SJSA1 (cell line): ENCODE data around the gene TAAR9. TPM values are rescaled to one million over a fixed set of nuclear protein-coding genes. Genes with fewer than 3 reads are reported as not detected.
"Not testable (repeated sequence)": the region's sequence is repeated elsewhere in the genome, so short reads cannot be mapped to it uniquely, and the experiment has no call there.

Source experiments
- DNase-seq, 2 experiments: peaks; one replicate each; pipeline ENCODE4 v3.0.0-alpha.2; 2015 to 2020; ENCODE audit warnings: low spot score in 2 of 2, low read depth in 1 of 2
- H3K27ac ChIP-seq: fragments of 250-450 bp; sonication (Bioruptor Pico); 2 replicates; pipeline ENCODE4 v1.5.1; 2020; ENCODE audit warnings: mild to moderate bottlenecking, moderate library complexity
- H3K27me3 ChIP-seq: fragments of 250-450 bp; sonication (Bioruptor Pico); replicated peaks from 2 replicates; pipeline ENCODE4 v1.5.1; 2020; ENCODE audit warnings: mild to moderate bottlenecking, moderate library complexity
- H3K36me3 ChIP-seq: fragments of 250-450 bp; sonication (Bioruptor Pico); 2 replicates; pipeline ENCODE4 v1.5.1; 2020; ENCODE audit warnings: mild to moderate bottlenecking
- H3K4me1 ChIP-seq: fragments of 250-450 bp; sonication (Bioruptor Pico); replicated peaks from 2 replicates; pipeline ENCODE4 v1.6.1; 2021; ENCODE audit warnings: mild to moderate bottlenecking
- H3K4me3 ChIP-seq: fragments of 250-450 bp; sonication (Bioruptor Pico); 2 replicates; pipeline ENCODE4 v1.5.1; 2020; ENCODE audit warnings: mild to moderate bottlenecking
- H3K9me3 ChIP-seq: fragments of 250-450 bp; sonication (Bioruptor Pico); replicated peaks from 2 replicates; pipeline ENCODE4 v1.5.1; 2020; ENCODE audit warnings: mild to moderate bottlenecking
- total RNA-seq: library from RNA; depleted of rRNA; stranded (reverse); fragments of >200 nt; shearing (Covaris generic); gene quantifications from 2 replicates; pipeline ENCODE4 v1.2.3, GENCODE V29; 2014

TAAR9 gene
- total RNA-seq, 1 experiment from 2014 or later = not detected

DNA sequence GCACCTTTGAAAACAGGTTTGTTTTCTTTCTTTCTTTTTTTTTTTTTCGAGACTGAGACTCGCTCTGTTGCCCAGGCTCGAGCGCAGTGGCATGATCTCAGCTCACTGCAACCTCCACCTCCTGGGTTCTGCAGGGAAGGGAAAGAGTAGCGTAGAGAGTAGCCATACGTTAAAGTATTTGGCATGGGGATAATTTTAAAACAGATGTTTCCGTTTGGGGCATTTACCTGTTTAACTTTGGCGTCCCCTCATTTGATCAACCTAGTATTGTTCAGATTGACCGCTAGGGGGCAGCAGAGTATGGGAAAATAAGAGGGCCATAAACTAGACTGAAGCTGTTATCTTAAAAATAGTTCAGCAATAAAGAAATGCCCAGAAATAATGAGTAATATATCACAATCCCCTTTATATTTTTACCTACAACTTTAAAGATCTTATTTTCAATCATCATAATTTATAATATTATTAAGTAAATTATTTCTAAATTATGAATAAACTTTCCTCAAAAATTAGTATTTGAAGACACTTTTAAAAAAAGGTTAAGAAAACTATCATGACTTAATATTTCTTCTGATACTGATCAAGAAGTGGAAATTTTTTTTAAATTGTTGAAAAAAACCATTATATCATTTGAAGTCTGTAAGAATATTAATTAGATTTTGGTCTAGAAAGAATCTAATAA is 7.6 kb upstream of the TAAR9 start:
- H3K9me3 ChIP-seq = no peaks in the 10 kb centered on the region
- peaks cover 14% of the 10 kb centered on the region; the same call in 1 of the 2 replicates for H3K27me3 ChIP-seq
- H3K4me3 ChIP-seq = no peak overlapping the region
- no peaks in the 10 kb centered on the region for H3K36me3 ChIP-seq
- H3K4me1 ChIP-seq = no peaks in the 10 kb centered on the region
- no peak overlapping the region for H3K27ac ChIP-seq
- peak; percentile 25 to 61 for DNase-seq

DNA sequence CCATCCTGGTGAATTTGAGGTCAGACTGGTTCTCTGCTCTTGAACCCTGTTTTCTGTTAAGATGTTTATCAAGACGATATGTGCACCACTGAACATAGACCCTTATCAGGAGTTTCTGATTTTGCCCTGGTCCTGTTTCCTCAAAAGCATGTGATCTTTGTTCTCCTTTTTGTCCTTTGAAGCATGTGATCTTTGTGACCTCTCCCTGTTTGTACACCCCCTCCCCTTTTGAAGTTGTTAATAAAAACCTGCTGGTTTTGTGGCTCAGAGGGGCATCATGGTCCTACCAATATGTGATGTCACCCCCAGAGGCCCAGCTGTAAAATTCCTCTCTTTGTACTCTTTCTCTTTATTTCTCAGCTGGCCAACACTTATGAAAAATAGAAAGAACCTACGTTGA is 3.5 kb upstream of the TAAR9 start:
- H3K27me3 ChIP-seq = peaks cover 15% of the 10 kb centered on the region; the same call in 1 of the 2 replicates
- not testable (repeated sequence) for DNase-seq, H3K36me3 ChIP-seq

DNA sequence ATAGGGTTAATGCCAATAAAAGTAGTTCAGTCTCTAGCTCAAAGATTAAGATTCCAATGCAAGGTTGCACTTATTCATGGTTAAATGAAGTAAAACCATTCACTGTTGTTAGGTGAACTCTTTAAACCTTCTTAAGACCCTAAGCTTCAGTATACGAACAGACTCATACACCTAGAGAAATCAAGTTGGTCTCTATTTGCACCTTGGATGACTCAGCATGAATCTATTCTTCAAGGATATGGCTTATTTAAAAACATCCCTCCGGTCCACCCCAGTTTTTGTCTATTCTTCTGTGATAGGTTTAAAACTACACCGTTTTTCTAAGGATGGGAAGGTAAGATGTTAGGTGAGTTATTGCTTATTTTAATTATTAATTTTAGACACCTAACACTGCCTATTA is 932 bp upstream of the TAAR9 start:
- Histone ChIP-seq H3K4me3 (no peak overlapping the region), H3K9me3 (no peaks in the 10 kb centered on the region), H3K27me3 (peaks cover 17% of the 10 kb centered on the region; the same call in 1 of the 2 replicates), H3K4me1 (no peaks in the 10 kb centered on the region), H3K27ac (no peak overlapping the region), H3K36me3 (no peaks in the 10 kb centered on the region)
- no peak for DNase-seq

More for the DNA sequence above, 3.5 kb upstream of the TAAR9 start:
- H3K9me3 ChIP-seq, H3K27ac ChIP-seq, H3K4me1 ChIP-seq, H3K4me3 ChIP-seq: not testable (repeated sequence)

DNA sequence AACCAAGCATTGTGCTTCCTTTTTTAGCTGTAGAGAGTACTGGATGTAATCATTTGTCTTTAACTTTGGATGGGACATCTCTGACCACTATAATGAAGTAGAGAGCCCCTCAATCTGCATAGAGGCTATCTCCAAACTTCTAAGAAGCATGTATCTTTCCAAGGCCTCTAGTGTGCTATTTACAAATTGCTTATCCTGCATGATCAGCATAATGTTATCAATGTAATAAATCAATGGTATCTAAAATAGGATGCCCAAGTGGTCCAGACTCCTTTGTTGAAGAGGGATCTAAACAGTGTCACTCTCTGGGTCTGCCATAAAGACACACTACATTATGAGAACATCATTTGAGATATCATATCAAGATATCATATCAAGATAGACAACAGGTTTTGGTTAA is 6.7 kb downstream of the TAAR9 start:
- no peak for DNase-seq
- Histone ChIP-seq H3K9me3 (no peaks in the 10 kb centered on the region), H3K4me1 (no peaks in the 10 kb centered on the region), H3K4me3 (no peak overlapping the region), H3K36me3 (no peaks in the 10 kb centered on the region), H3K27me3 (peaks cover 15% of the 10 kb centered on the region), H3K27ac (no peak overlapping the region)

DNA sequence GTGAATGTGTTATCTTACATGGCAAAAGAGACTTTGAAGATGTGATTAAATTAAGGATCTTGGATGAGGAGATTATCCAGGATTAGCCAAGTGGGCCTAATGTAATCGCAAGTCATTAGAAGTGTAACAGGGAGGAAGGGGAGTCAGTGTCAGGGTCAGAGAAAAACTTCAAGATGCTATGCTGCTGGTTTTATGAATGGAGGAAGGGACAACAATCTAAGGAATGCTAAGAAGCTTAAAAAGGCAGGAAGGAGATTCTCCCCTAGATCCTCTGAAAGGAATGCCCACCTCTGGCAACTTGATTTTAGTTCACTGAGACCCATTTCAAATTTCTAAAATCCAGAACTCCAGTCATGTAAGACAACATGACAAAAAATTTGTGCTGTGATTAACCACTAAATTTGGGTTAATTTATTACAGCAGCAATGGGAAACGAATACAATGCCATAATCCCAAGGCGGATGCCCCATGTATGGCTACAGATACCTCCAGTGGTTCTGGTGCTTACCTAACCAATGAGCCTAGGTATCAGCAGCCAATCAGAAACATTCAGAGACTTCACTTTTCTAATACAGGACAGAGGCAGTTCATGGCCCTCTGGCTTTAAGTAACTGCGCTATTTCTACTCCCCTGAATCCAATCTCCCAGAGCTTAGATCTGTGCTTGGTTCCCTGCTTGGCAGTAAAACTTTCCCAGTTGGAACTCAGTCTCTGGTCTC is 10.8 kb downstream of the TAAR9 start:
- Histone ChIP-seq H3K4me3 (no peak overlapping the region), H3K9me3 (no peaks in the 10 kb centered on the region), H3K36me3 (no peaks in the 10 kb centered on the region), H3K27ac (no peak overlapping the region), H3K27me3 (peaks cover 6% of the 10 kb centered on the region; the same call in 1 of the 2 replicates), H3K4me1 (no peaks in the 10 kb centered on the region)
- DNase-seq = no peak

DNA sequence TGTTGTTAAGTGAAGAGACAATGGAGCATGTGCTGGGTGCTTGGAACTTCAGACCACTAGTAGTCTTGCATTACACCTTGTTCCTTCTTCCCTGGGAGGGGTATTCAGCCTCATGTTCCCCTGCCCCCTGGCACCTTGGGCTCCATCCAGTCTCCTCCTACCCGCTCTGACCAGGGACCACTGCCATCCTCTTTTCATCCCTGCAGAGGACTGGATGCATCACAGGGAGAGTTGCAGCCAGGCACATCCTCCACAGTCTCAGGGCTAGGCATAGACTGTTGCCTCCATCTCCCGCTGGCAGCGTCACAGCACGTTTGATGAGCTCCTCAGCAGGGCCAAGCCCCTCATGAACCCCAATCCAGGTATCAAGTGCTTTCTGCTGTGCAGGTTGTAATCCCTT is 13.1 kb downstream of the TAAR9 start:
- Histone ChIP-seq H3K9me3 (no peaks in the 10 kb centered on the region), H3K27ac (no peak overlapping the region), H3K4me3 (no peak overlapping the region), H3K36me3 (no peaks in the 10 kb centered on the region), H3K4me1 (no peaks in the 10 kb centered on the region), H3K27me3 (peaks cover 3% of the 10 kb centered on the region; the same call in 1 of the 2 replicates)
- no peak for DNase-seq

DNA sequence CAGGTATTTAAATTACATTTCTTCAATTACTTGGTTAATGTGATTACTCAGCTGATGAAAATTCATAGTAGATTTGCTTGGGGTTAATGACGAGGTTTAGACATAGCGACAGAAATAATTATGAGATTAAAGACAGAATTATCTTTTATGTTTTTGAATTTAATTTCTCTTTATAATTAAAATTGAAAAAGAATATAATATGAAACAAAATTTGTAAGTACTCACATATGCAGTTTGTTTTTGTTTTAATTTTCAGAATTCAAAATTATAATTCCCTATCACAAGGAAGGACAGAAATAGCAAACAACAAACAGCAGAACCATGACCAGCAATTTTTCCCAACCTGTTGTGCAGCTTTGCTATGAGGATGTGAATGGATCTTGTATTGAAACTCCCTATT is 14.3 kb downstream of the TAAR9 start, which contains the start of gene TAAR8:
TAAR8 (plus strand) TSS at position 301 of the 400 bp plus-strand sequence; CDS start at position 322, 21 bp downstream.
- H3K9me3 ChIP-seq = no peaks in the 10 kb centered on the region
- no peak for DNase-seq
- H3K27ac ChIP-seq = no peak within 1 kb of the TSS
- no peaks in the 10 kb centered on the region for H3K36me3 ChIP-seq
- peaks cover 3% of the 10 kb centered on the region; the same call in 1 of the 2 replicates for H3K27me3 ChIP-seq
- H3K4me3 ChIP-seq = no peak within 1 kb of the TSS
- H3K4me1 ChIP-seq = no peaks in the 10 kb centered on the region

DNA sequence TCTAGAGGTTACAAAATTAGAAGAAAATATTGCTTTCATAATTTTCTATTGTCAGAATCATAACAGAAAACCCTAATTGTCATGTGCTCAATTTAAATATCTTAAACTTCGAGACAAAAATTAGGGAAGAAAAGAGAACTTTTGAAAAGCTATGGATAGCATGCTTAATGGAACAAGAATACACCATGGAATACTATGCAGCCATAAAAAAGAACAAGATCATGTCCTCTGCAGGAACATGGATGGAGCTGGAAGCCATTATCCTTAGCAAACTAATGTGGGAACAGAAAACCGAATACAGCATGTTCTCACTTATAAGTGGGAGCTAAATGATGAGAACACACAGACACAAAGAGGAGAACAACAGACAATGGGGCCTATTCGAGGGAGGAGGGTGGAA is 22.0 kb downstream of the TAAR9 start:
- not testable (repeated sequence) for H3K36me3 ChIP-seq, H3K4me1 ChIP-seq, DNase-seq, H3K4me3 ChIP-seq, H3K9me3 ChIP-seq, H3K27me3 ChIP-seq, H3K27ac ChIP-seq

DNA sequence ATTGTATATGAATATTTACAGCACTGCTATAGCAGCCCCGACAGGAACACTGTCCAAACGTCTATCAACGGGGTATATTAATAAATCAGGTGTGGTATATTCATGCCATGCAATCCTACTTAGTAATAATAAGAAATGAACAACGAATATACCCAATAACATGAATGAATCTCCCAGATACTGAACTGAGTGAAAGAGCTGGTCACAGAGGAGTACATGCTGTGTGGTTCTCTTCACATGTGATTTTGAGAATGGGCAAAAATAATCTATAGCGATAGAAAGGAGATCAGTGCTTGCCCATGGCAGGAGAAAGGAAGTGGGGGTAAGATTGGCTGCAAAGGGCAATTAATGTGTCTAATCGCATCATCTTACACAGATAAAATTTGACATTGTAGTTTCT is 28.3 kb downstream of the TAAR9 start:
- H3K4me1 ChIP-seq = no peaks in the 10 kb centered on the region
- no peak for DNase-seq
- H3K27me3 ChIP-seq = peaks cover 18% of the 10 kb centered on the region
- H3K36me3 ChIP-seq = no peaks in the 10 kb centered on the region
- no peak overlapping the region for H3K4me3 ChIP-seq
- H3K27ac ChIP-seq = no peak overlapping the region
- no peaks in the 10 kb centered on the region for H3K9me3 ChIP-seq

DNA sequence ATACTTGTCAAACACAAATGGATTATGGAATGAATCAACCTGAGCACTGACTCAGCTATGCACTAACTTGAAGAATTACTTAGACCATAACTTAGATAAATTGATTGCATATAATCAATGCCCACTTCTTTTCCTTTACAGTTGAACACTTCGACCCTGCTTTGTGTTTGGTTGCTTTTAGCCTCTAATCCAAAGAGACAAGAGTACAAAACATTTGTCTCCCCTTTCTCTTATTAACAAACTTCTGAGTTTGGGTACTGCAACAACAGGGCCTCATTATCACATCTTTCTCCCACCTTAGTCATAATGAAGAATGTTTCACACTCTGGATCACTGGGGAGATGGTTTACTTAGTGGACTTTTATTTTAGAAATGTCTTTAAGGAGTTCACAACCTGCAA is 29.5 kb downstream of the TAAR9 start:
- H3K36me3 ChIP-seq = no peaks in the 10 kb centered on the region
- no peak overlapping the region for H3K4me3 ChIP-seq
- peaks cover 18% of the 10 kb centered on the region for H3K27me3 ChIP-seq
- H3K27ac ChIP-seq = no peak overlapping the region
- DNase-seq = no peak
- H3K9me3 ChIP-seq = no peaks in the 10 kb centered on the region
- no peaks in the 10 kb centered on the region for H3K4me1 ChIP-seq

DNA sequence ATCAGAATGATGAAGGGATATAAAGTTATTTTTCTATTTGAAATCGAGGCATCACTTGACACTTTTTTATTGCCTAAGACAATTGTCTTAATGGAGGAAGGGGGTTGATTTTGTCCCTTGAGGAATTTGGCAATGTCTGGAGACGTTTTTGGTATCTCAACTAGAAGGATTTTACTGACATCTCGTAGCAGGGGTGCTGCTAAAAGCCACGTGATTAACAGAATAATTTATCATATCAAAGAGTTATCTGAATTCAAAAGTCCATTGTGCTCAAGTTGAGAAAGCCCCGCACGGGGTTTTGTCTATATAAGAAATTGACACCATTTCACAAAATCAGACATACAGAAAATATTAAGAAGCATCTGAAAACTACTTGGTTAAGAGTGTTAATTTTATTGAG is 30.5 kb downstream of the TAAR9 start:
- no peak overlapping the region for H3K4me3 ChIP-seq
- no peaks in the 10 kb centered on the region for H3K9me3 ChIP-seq
- no peak overlapping the region for H3K27ac ChIP-seq
- no peaks in the 10 kb centered on the region for H3K4me1 ChIP-seq
- no peak for DNase-seq
- H3K27me3 ChIP-seq = peaks cover 18% of the 10 kb centered on the region
- no peaks in the 10 kb centered on the region for H3K36me3 ChIP-seq

DNA sequence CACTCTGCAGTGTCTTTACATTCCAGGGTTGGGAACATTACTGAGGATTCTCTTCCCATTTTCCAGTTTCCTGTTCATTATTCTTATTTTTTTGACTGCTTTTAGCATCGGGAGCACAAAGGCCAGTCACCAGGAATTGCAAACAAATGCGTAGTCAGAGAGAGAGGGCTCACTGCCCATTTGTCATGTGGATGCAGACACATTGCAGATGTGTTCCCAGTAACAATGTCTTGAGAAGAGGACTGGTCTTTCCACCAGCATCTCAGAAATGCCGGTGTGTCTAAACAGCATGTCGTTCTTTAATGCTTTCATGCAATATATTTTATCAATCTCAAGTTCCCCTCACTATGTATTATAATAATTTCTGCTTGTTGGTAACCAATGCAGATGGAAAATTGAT is 31.1 kb downstream of the TAAR9 start:
- Histone ChIP-seq H3K27ac (no peak overlapping the region), H3K9me3 (no peaks in the 10 kb centered on the region), H3K4me3 (no peak overlapping the region), H3K27me3 (peaks cover 18% of the 10 kb centered on the region), H3K36me3 (no peaks in the 10 kb centered on the region), H3K4me1 (no peaks in the 10 kb centered on the region)
- no peak for DNase-seq

DNA sequence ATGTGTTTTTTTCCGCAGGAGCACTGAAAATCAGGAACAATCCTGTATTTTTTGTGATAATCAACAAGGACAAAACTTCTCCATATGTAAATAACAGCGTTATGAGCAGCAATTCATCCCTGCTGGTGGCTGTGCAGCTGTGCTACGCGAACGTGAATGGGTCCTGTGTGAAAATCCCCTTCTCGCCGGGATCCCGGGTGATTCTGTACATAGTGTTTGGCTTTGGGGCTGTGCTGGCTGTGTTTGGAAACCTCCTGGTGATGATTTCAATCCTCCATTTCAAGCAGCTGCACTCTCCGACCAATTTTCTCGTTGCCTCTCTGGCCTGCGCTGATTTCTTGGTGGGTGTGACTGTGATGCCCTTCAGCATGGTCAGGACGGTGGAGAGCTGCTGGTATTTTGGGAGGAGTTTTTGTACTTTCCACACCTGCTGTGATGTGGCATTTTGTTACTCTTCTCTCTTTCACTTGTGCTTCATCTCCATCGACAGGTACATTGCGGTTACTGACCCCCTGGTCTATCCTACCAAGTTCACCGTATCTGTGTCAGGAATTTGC is 32.2 kb downstream of the TAAR9 start, which contains the start of gene TAAR6:
TAAR6 (plus strand) TSS at position 102 of the 557 bp plus-strand sequence; CDS start at position 102, 0 bp downstream.
- Histone ChIP-seq H3K4me1 (no peaks in the 10 kb centered on the region), H3K9me3 (no peaks in the 10 kb centered on the region), H3K27ac (no peak within 1 kb of the TSS), H3K4me3 (no peak within 1 kb of the TSS), H3K27me3 (peaks cover 18% of the 10 kb centered on the region), H3K36me3 (no peaks in the 10 kb centered on the region)
- no peak for DNase-seq

DNA sequence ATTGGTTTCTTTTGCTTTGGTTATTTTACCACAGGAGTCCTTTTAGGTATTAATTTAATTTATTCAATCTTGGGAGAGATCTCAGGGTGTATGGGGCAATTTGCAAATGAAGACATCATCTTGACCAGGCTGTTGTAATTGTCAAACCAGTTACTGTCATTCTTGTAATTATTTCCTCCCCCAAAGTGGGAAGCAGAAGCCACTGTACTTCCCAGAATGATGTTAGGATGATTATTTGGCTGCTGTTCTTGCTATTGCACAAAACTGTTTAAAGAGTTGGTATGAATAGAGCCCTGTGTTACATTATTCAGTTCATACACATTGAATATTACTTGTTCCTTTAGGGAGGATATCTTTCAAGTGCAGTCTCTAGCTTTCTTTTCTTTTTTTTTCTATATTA is 33.7 kb downstream of the TAAR9 start:
- Histone ChIP-seq H3K27me3 (peaks cover 18% of the 10 kb centered on the region), H3K4me1 (no peaks in the 10 kb centered on the region), H3K27ac (no peak overlapping the region), H3K9me3 (no peaks in the 10 kb centered on the region), H3K4me3 (no peak overlapping the region), H3K36me3 (no peaks in the 10 kb centered on the region)
- DNase-seq = no peak
